GM20000 (cell line): ENCODE results near the gene RNF225.

Experiments used
- DNase-seq: peaks from one replicate; pipeline ENCODE4 v3.0.0; 2012; ENCODE audit warnings: low spot score
- TF ChIP-seq, protein P1 (sequence below): IDR thresholded peaks from 2 replicates; pipeline ENCODE4 v1.5.1; 2012; ENCODE audit warnings: mild to moderate bottlenecking, control low read depth; ENCODE audit errors: extremely low read depth, missing control alignments

The RNF225 gene

DNA sequence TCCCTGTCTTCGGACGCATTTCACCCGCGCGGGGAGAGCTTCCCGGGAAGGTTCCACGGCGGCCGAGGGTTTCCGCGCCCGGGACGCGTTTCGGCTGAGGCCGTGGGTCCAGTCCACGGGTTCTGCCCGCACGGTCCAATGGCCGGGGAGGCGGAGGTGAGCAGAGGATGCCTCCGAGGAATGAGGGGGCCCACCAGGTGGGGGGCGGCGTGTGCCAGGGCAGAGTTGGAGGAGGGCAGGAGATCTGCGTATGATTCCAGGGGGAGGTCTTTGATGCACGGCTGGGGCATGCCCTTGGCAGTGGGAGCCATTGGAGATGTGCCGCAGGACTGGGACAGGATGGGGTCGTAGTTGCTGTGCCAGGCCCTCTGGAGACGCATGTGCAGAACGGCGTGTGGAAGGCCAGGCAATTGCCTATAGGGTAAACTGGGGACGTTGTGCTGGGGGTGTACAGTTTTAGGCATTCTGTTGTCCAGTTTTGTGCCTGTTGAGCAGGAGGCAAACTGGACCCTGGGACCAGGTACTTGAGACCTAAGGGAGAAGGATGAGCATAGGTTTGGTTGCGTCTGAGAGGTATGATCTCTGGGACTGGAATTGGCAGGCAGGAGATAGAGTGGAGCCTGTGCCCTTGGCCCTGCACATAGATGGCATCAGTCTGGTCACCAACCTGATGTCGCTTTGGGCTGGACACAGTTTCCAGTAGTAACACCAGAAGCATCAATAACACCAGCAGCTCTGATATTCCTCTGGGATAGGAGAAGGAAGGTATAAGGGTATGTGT lies 13.7 kb downstream of the RNF225 start:
- TF ChIP-seq, protein P1, sequence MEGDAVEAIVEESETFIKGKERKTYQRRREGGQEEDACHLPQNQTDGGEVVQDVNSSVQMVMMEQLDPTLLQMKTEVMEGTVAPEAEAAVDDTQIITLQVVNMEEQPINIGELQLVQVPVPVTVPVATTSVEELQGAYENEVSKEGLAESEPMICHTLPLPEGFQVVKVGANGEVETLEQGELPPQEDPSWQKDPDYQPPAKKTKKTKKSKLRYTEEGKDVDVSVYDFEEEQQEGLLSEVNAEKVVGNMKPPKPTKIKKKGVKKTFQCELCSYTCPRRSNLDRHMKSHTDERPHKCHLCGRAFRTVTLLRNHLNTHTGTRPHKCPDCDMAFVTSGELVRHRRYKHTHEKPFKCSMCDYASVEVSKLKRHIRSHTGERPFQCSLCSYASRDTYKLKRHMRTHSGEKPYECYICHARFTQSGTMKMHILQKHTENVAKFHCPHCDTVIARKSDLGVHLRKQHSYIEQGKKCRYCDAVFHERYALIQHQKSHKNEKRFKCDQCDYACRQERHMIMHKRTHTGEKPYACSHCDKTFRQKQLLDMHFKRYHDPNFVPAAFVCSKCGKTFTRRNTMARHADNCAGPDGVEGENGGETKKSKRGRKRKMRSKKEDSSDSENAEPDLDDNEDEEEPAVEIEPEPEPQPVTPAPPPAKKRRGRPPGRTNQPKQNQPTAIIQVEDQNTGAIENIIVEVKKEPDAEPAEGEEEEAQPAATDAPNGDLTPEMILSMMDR: no peak
- peak; percentile 34 for DNase-seq

GRCh38 chr19:58416604-58417003 lies 21.1 kb downstream of the RNF225 start:
- TF ChIP-seq, protein P1: no peak
- DNase-seq: no peak

DNA sequence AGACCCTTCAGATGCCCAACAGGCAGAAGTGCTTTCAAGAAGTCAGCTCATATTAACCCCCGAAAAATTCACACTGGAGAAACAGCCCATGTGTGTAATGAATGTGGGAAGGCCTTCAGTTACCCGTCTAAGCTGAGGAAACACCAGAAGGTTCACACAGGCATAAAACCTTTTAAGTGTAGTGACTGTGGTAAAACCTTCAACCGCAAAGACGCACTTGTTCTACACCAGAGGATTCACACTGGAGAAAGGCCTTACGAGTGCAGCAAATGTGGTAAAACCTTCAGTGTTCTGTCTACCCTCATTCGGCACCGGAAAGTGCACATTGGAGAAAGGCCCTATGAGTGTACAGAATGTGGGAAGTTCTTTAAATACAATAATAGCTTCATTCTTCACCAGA lies 21.6 kb downstream of the RNF225 start:
- TF ChIP-seq, protein P1: no peak
- DNase-seq: no peak

GRCh38 chr19:58428617-58429016 lies 33.2 kb downstream of the RNF225 start:
- DNase-seq: no peak
- TF ChIP-seq, protein P1: no peak

DNA sequence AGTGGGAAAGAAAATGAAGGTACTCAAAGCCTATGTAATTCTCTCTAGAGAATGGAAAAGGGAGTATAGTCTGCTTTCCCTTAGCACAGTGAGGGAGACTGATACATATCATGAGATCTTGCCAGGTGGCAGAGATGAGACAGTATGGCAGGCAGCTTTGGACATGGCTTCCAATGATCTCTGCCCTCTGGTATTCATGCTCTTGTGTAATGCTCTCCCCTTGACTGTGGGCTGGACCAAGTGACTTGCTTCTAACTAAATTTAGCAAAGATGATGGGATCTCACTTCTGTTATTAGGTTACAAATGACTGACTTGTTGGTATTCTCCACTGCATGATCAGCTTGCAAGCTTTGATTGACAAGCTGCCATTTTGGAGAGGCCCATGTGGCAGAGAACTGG lies 34.3 kb downstream of the RNF225 start:
- no peak for DNase-seq
- TF ChIP-seq, protein P1: no peak

DNA sequence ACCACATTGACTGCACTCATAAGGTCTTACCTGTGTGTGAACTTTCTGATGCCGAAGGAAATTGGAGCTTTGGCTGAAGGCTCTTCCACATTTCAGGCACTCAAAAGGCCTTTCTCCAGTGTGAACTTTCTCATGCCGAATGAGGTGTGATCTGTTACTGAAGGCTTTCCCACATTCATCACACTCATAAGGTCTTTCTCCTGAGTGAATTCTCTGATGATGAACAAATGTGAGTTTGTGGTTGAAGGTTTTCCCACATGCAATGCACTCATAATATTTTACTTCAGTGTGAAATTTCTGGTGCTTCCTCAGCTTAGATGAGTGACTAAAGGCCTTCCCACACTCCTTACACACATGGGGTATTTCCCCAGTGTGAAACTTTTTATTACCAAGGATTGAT lies 38.8 kb downstream of the RNF225 start:
- no peak for DNase-seq
- TF ChIP-seq, protein P1: no peak

- peak; percentile 94 for DNase-seq
- TF ChIP-seq, protein P1: no peak
These were observed 44.4 kb downstream of the RNF225 start, which contains the start of gene ZNF132 for GRCh38 chr19:58439576-58440554. TSS of gene ZNF132 (minus strand) at chr19:58440153. CDS start at chr19:58439821, 332 bp downstream.
